Measurements from ENCODE around the gene RPS27.
"Not testable (repeated sequence)": the region's sequence is repeated elsewhere in the genome, so short reads cannot be mapped to it uniquely, and the experiment has no call there.

Gene RPS27

GRCh38 chr1:153960206-153960605, 30.4 kb upstream of the RPS27 start:
- DNase-seq (ENCODE audit: extremely low read depth in 1 of 2, low read depth in 1 of 2), result no peak

GRCh38 chr1:153961421-153961820, 29.1 kb upstream of the RPS27 start:
- no peak for DNase-seq (ENCODE audit: extremely low read depth in 1 of 2, low read depth in 1 of 2)

GRCh38 chr1:153962088-153963029, 28.2 kb upstream of the RPS27 start:
- DNase-seq (ENCODE audit: extremely low read depth in 1 of 2, low read depth in 1 of 2), result no peak

- DNase-seq (ENCODE audit: extremely low read depth in 1 of 2, low read depth in 1 of 2), result peak; percentile 82 to 89
Measured at GRCh38 chr1:153963030-153963849, 27.3 kb upstream of the RPS27 start, which contains the start of gene SLC39A1. Gene SLC39A1, minus strand, starts transcription at chr1:153963537. Its CDS starts 822 bp downstream, at chr1:153962715.

- no peak for DNase-seq (ENCODE audit: extremely low read depth in 1 of 2, low read depth in 1 of 2)
Measured at GRCh38 chr1:153963850-153964331, 26.7 kb upstream of the RPS27 start.

- DNase-seq (ENCODE audit: extremely low read depth in 1 of 2, low read depth in 1 of 2), result peak; percentile 64 to 68
Measured at GRCh38 chr1:153967107-153967999, 23.2 kb upstream of the RPS27 start, which contains the start of gene CREB3L4. Gene CREB3L4, plus strand, starts transcription at chr1:153967902. Its CDS starts 624 bp downstream, at chr1:153968526.

GRCh38 chr1:153968000-153968363, 22.6 kb upstream of the RPS27 start:
- no peak for DNase-seq (ENCODE audit: extremely low read depth in 1 of 2, low read depth in 1 of 2)

GRCh38 chr1:153968408-153968807, 22.2 kb upstream of the RPS27 start:
- no peak for DNase-seq (ENCODE audit: extremely low read depth in 1 of 2, low read depth in 1 of 2)

- no peak for DNase-seq (ENCODE audit: extremely low read depth in 1 of 2, low read depth in 1 of 2)
Measured at GRCh38 chr1:153968972-153969371, 21.6 kb upstream of the RPS27 start.

GRCh38 chr1:153970346-153970745, 20.2 kb upstream of the RPS27 start:
- DNase-seq (ENCODE audit: extremely low read depth in 1 of 2, low read depth in 1 of 2), result no peak

GRCh38 chr1:153973071-153973470, 17.5 kb upstream of the RPS27 start:
- no peak for DNase-seq (ENCODE audit: extremely low read depth in 1 of 2, low read depth in 1 of 2)

GRCh38 chr1:153973525-153973924, 17.0 kb upstream of the RPS27 start:
- no peak for DNase-seq (ENCODE audit: extremely low read depth in 1 of 2, low read depth in 1 of 2)

- DNase-seq (ENCODE audit: extremely low read depth in 1 of 2, low read depth in 1 of 2), result no peak
Measured at GRCh38 chr1:153976819-153977249, 13.7 kb upstream of the RPS27 start.

- DNase-seq (ENCODE audit: extremely low read depth in 1 of 2, low read depth in 1 of 2), result peak; percentile 59 to 73
Measured at GRCh38 chr1:153977250-153978240, 13.0 kb upstream of the RPS27 start, which contains the start of gene JTB. Gene JTB, minus strand, starts transcription at chr1:153977674. Its CDS starts 422 bp downstream, at chr1:153977252.

GRCh38 chr1:153978274-153978909, 12.2 kb upstream of the RPS27 start:
- DNase-seq (ENCODE audit: extremely low read depth in 1 of 2, low read depth in 1 of 2), result no peak

- DNase-seq (ENCODE audit: extremely low read depth in 1 of 2, low read depth in 1 of 2), result not testable (repeated sequence)
Measured at GRCh38 chr1:153979091-153979490, 11.5 kb upstream of the RPS27 start.

- not testable (repeated sequence) for DNase-seq (ENCODE audit: extremely low read depth in 1 of 2, low read depth in 1 of 2)
Measured at GRCh38 chr1:153981735-153982134, 8.8 kb upstream of the RPS27 start.

GRCh38 chr1:153984123-153984894, 6.3 kb upstream of the RPS27 start:
- DNase-seq (ENCODE audit: extremely low read depth in 1 of 2, low read depth in 1 of 2), result no peak
